AG09309 (cell line): ENCODE measurements around the gene WDFY2.

Experiments
- DNase-seq: peaks from one replicate; pipeline ENCODE4 v3.0.0-alpha.2; 2010; ENCODE audit warnings: low read depth
- H3K4me3 ChIP-seq: 2 replicates; pipeline ENCODE4 v1.5.1; 2011; ENCODE audit warnings: mild to moderate bottlenecking, low read depth, low read length, moderate library complexity; ENCODE audit not compliant: control insufficient read depth
- CTCF ChIP-seq: IDR thresholded peaks from 2 replicates; pipeline ENCODE4 v1.5.1; 2011; ENCODE audit warnings: mild to moderate bottlenecking, low read depth, low read length, inconsistent platforms; ENCODE audit not compliant: insufficient read depth, control insufficient read depth; ENCODE audit errors: missing control alignments

WDFY2 gene

GRCh38 chr13:51681037-51681678, 96.9 kb downstream of the WDFY2 start:
- DNase-seq, result peak; percentile 53
- no peak overlapping the region for H3K4me3 ChIP-seq
- TF ChIP-seq CTCF, result no peak

GRCh38 chr13:51682686-51683085, 98.4 kb downstream of the WDFY2 start:
- no peak for DNase-seq
- TF ChIP-seq CTCF, result no peak

GRCh38 chr13:51683597-51683996, 99.3 kb downstream of the WDFY2 start:
- DNase-seq, result no peak
- TF ChIP-seq CTCF, result no peak
- no peak overlapping the region for H3K4me3 ChIP-seq

More at GRCh38 chr13:51682686-51683085, 98.4 kb downstream of the WDFY2 start:
- H3K4me3 ChIP-seq, result no peak overlapping the region

GRCh38 chr13:51684076-51684475, 99.8 kb downstream of the WDFY2 start:
- TF ChIP-seq CTCF, result no peak
- peak; percentile 21 for DNase-seq
- H3K4me3 ChIP-seq, result no peak overlapping the region

- no peak overlapping the region for H3K4me3 ChIP-seq
- no peak for DNase-seq
- no peak for TF ChIP-seq CTCF
Measured at GRCh38 chr13:51687947-51688714, 103.9 kb downstream of the WDFY2 start.

GRCh38 chr13:51688937-51689662, 104.8 kb downstream of the WDFY2 start:
- no peak overlapping the region for H3K4me3 ChIP-seq
- no peak for DNase-seq
- TF ChIP-seq CTCF, result no peak
